ENCODE data around the gene UBR1.

UBR1 gene

GRCh38 chr15:43095243-43095642 is 10.6 kb downstream of the UBR1 start:
- Histone ChIP-seq H3K79me2 (ENCODE audit: insufficient read depth, low read depth) (no peaks in the 10 kb centered on the region), H3K27ac (no peak overlapping the region), H3K4me2 (no peak overlapping the region), H4K20me1 (ENCODE audit: insufficient read depth) (no peaks in the 10 kb centered on the region), H3K9ac (no peak overlapping the region), H3K27me3 (ENCODE audit: insufficient read depth, low read depth) (no peaks in the 10 kb centered on the region), H3K36me3 (ENCODE audit: insufficient read depth) (no peaks in the 10 kb centered on the region), H3K4me1 (ENCODE audit: low read depth, poor library complexity, severe bottlenecking) (no peaks in the 10 kb centered on the region), H3K4me3 (IDR thresholded peaks at IDR 0.05; ENCODE audit: insufficient read depth, low read depth, low read length) (no peak overlapping the region), H2AFZ (ENCODE audit: low read depth) (no peak overlapping the region)
- TF ChIP-seq, protein P1, sequence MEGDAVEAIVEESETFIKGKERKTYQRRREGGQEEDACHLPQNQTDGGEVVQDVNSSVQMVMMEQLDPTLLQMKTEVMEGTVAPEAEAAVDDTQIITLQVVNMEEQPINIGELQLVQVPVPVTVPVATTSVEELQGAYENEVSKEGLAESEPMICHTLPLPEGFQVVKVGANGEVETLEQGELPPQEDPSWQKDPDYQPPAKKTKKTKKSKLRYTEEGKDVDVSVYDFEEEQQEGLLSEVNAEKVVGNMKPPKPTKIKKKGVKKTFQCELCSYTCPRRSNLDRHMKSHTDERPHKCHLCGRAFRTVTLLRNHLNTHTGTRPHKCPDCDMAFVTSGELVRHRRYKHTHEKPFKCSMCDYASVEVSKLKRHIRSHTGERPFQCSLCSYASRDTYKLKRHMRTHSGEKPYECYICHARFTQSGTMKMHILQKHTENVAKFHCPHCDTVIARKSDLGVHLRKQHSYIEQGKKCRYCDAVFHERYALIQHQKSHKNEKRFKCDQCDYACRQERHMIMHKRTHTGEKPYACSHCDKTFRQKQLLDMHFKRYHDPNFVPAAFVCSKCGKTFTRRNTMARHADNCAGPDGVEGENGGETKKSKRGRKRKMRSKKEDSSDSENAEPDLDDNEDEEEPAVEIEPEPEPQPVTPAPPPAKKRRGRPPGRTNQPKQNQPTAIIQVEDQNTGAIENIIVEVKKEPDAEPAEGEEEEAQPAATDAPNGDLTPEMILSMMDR (conservative IDR thresholded peaks at IDR 0.05; ENCODE audit: low read depth, low read length), result no peak

- Histone ChIP-seq H3K36me3 (ENCODE audit: insufficient read depth) (no peaks in the 10 kb centered on the region), H3K79me2 (ENCODE audit: insufficient read depth, low read depth) (no peaks in the 10 kb centered on the region), H4K20me1 (ENCODE audit: insufficient read depth) (no peaks in the 10 kb centered on the region), H2AFZ (ENCODE audit: low read depth) (no peak overlapping the region), H3K9ac (no peak overlapping the region), H3K4me3 (IDR thresholded peaks at IDR 0.05; ENCODE audit: insufficient read depth, low read depth, low read length) (no peak overlapping the region), H3K27me3 (ENCODE audit: insufficient read depth, low read depth) (no peaks in the 10 kb centered on the region), H3K27ac (no peak overlapping the region), H3K4me2 (no peak overlapping the region), H3K4me1 (ENCODE audit: low read depth, poor library complexity, severe bottlenecking) (no peaks in the 10 kb centered on the region)
- TF ChIP-seq, protein P1 (conservative IDR thresholded peaks at IDR 0.05; ENCODE audit: low read depth, low read length), result no peak
Measured at GRCh38 chr15:43094416-43095030, 11.3 kb downstream of the UBR1 start.

DNA sequence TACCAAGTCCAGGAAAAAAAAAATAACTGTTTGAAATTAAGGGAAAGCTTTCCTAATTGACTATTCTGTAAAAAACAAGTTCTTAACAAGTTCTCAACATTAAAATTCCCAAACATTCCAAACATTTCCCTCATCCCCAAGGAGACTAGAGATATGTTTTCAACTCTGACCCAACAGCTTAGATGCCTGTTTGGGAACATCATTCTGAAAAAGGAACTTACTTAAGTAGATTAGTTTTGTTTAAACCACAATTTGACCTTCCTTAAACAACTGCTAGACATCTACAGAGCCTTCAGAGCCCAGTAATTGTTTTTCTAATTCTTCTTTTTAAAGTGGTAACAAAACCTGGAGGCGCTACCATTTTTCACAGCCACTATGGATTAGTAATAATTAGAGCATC is 12.8 kb downstream of the UBR1 start:
- no peaks in the 10 kb centered on the region for H3K36me3 ChIP-seq (ENCODE audit: insufficient read depth)

GRCh38 chr15:43091859-43092258 is 14.0 kb downstream of the UBR1 start:
- Histone ChIP-seq H3K79me2 (ENCODE audit: insufficient read depth, low read depth) (no peaks in the 10 kb centered on the region), H3K9ac (no peak overlapping the region)

More for the DNA sequence above, 12.8 kb downstream of the UBR1 start:
- Histone ChIP-seq H3K27ac (no peak overlapping the region), H3K27me3 (ENCODE audit: insufficient read depth, low read depth) (no peaks in the 10 kb centered on the region), H3K79me2 (ENCODE audit: insufficient read depth, low read depth) (no peaks in the 10 kb centered on the region), H3K4me3 (IDR thresholded peaks at IDR 0.05; ENCODE audit: insufficient read depth, low read depth, low read length) (no peak overlapping the region), H3K4me2 (no peak overlapping the region), H4K20me1 (ENCODE audit: insufficient read depth) (no peaks in the 10 kb centered on the region), H2AFZ (ENCODE audit: low read depth) (no peak overlapping the region), H3K4me1 (ENCODE audit: low read depth, poor library complexity, severe bottlenecking) (no peaks in the 10 kb centered on the region), H3K9ac (no peak overlapping the region)
- TF ChIP-seq, protein P1 (conservative IDR thresholded peaks at IDR 0.05; ENCODE audit: low read depth, low read length), result no peak

More at GRCh38 chr15:43091859-43092258, 14.0 kb downstream of the UBR1 start:
- Histone ChIP-seq H3K27ac (no peak overlapping the region), H3K36me3 (ENCODE audit: insufficient read depth) (no peaks in the 10 kb centered on the region), H3K4me2 (no peak overlapping the region), H3K4me3 (IDR thresholded peaks at IDR 0.05; ENCODE audit: insufficient read depth, low read depth, low read length) (no peak overlapping the region), H3K27me3 (ENCODE audit: insufficient read depth, low read depth) (no peaks in the 10 kb centered on the region), H3K4me1 (ENCODE audit: low read depth, poor library complexity, severe bottlenecking) (peaks cover 3% of the 10 kb centered on the region), H4K20me1 (ENCODE audit: insufficient read depth) (no peaks in the 10 kb centered on the region), H2AFZ (ENCODE audit: low read depth) (no peak overlapping the region)
- TF ChIP-seq, protein P1 (conservative IDR thresholded peaks at IDR 0.05; ENCODE audit: low read depth, low read length), result no peak

Data from KMS-11 (cell line).